DMS53 treated with DMSO at 0.1 percent for 48 hours (cell line): Measurements from ENCODE around the gene ZBP1.

Experiments used
- DNase-seq: peaks from one replicate; lab custom pipeline; 2025; ENCODE audit not compliant: unreplicated experiment; lab: John Stamatoyannopoulos, UW

The ZBP1 gene

GRCh38 chr20:57587989-57588377 lies 32.2 kb downstream of the ZBP1 start:
- no peak for DNase-seq

- no peak for DNase-seq
Observed at GRCh38 chr20:57587278-57587988, 32.8 kb downstream of the ZBP1 start.

- DNase-seq, result no peak
Observed at GRCh38 chr20:57586943-57587277, 33.3 kb downstream of the ZBP1 start.

GRCh38 chr20:57586370-57586793 lies 33.8 kb downstream of the ZBP1 start:
- no peak for DNase-seq

GRCh38 chr20:57585466-57586213 lies 34.6 kb downstream of the ZBP1 start:
- DNase-seq, result no peak

- DNase-seq, result no peak
Observed at GRCh38 chr20:57584768-57585461, 35.3 kb downstream of the ZBP1 start.

- DNase-seq, result no peak
Observed at GRCh38 chr20:57583289-57584257, 36.7 kb downstream of the ZBP1 start.

GRCh38 chr20:57582432-57583288 lies 37.6 kb downstream of the ZBP1 start:
- DNase-seq, result no peak

GRCh38 chr20:57582029-57582378 lies 38.2 kb downstream of the ZBP1 start:
- DNase-seq, result no peak

GRCh38 chr20:57581202-57582028 lies 38.8 kb downstream of the ZBP1 start:
- DNase-seq, result no peak

- DNase-seq, result no peak
Observed at GRCh38 chr20:57580478-57581201, 39.6 kb downstream of the ZBP1 start.

- DNase-seq, result no peak
Observed at GRCh38 chr20:57579898-57580447, 40.3 kb downstream of the ZBP1 start.

GRCh38 chr20:57579331-57579897 lies 40.8 kb downstream of the ZBP1 start:
- DNase-seq, result no peak

- DNase-seq, result no peak
Observed at GRCh38 chr20:57578476-57579165, 41.6 kb downstream of the ZBP1 start.

GRCh38 chr20:57577679-57578475 lies 42.3 kb downstream of the ZBP1 start:
- no peak for DNase-seq
